Panc1 (cell line): ENCODE results near the gene DCAF8.

Experiments
- CTCF ChIP-seq: fragments of 450-650 bp; IDR thresholded peaks from 2 replicates; pipeline ENCODE4 v1.5.1; 2017; ENCODE audit warnings: mild to moderate bottlenecking
- POLR2AphosphoS5 ChIP-seq: IDR thresholded peaks from 2 replicates; pipeline ENCODE4 v1.6.1; 2012; ENCODE audit warnings: mild to moderate bottlenecking, low read depth, low read length, moderate library complexity
- SIN3A ChIP-seq: IDR thresholded peaks from 2 replicates; pipeline ENCODE4 v1.6.1; 2012; ENCODE audit warnings: low read depth, mild to moderate bottlenecking, low read length, moderate library complexity, borderline replicate concordance; ENCODE audit not compliant: insufficient read depth
- TCF7L2 ChIP-seq: IDR thresholded peaks from 2 replicates; pipeline ENCODE4 v1.6.1; 2011; ENCODE audit warnings: mild to moderate bottlenecking, low read depth, low read length, inconsistent platforms

- TF ChIP-seq CTCF = no peak
- TF ChIP-seq SIN3A = no peak
- no peak for TF ChIP-seq TCF7L2
- TF ChIP-seq POLR2AphosphoS5 = peak; percentile 43; the same call in 1 of the 2 replicates
These were observed 46.0 kb downstream of the DCAF8 start for GRCh38 chr1:160216301-160216700.
